ENCODE results near the gene CYB5B.

- no peak for TF ChIP-seq CTCF (conservative IDR thresholded peaks at IDR 0.05; ENCODE audit: low read depth, low read length)
- TF ChIP-seq EZH2 (IDR thresholded peaks at IDR 0.05; ENCODE audit: borderline replicate concordance, low read depth, low read length, poor library complexity, severe bottlenecking) = no peak
Measured at GRCh38 chr16:69438465-69438864, 14.0 kb downstream of the CYB5B start.
